H9 (cell line): ENCODE measurements around the gene TBC1D5. TPM values are rescaled to one million over a fixed set of nuclear protein-coding genes. Genes with fewer than 3 reads are reported as not detected.

ENCODE experiments used
- DNase-seq: peaks from one replicate; pipeline ENCODE4 v3.0.0-alpha.2; 2017
- H2AFZ ChIP-seq: one replicate; pipeline ENCODE4 v1.6.1; 2013; ENCODE audit warnings: mild to moderate bottlenecking, low read length, control low read depth, moderate library complexity
- H2AK5ac ChIP-seq: 2 replicates; pipeline ENCODE4 v1.6.1; 2013; ENCODE audit warnings: low read length, control low read depth, mixed read lengths; ENCODE audit not compliant: insufficient read length
- H2BK120ac ChIP-seq: one replicate; pipeline ENCODE4 v1.6.1; 2013; ENCODE audit warnings: low read depth, mild to moderate bottlenecking, low read length, control low read depth, inconsistent platforms; ENCODE audit not compliant: poor library complexity, severe bottlenecking
- H2BK12ac ChIP-seq: 2 replicates; pipeline ENCODE4 v1.6.1; 2013; ENCODE audit warnings: low read length, control low read depth, mixed read lengths, low read depth; ENCODE audit not compliant: insufficient read length
- H2BK15ac ChIP-seq: 2 replicates; pipeline ENCODE4 v1.6.1; 2013; ENCODE audit warnings: low read depth, low read length, control low read depth
- H2BK20ac ChIP-seq: one replicate; pipeline ENCODE4 v1.6.1; 2013; ENCODE audit warnings: low read depth, mild to moderate bottlenecking, low read length, control low read depth, inconsistent platforms; ENCODE audit not compliant: poor library complexity, severe bottlenecking
- H2BK5ac ChIP-seq: 2 replicates; pipeline ENCODE4 v1.6.1; 2013; ENCODE audit warnings: low read length, control low read depth, mixed read lengths; ENCODE audit not compliant: insufficient read length
- H3K14ac ChIP-seq: 2 replicates; pipeline ENCODE4 v1.6.1; 2013; ENCODE audit warnings: low read length, control low read depth; ENCODE audit not compliant: insufficient read depth
- H3K18ac ChIP-seq: 2 replicates; pipeline ENCODE4 v1.6.1; 2013; ENCODE audit warnings: low read depth, mild to moderate bottlenecking, mixed read lengths, low read length, control low read depth; ENCODE audit not compliant: insufficient read length
- H3K23ac ChIP-seq: 2 replicates; pipeline ENCODE4 v1.6.1; 2013; ENCODE audit warnings: low read length, control low read depth, mixed read lengths, low read depth; ENCODE audit not compliant: insufficient read length
- H3K23me2 ChIP-seq: 2 replicates; pipeline ENCODE4 v1.6.1; 2013; ENCODE audit warnings: low read depth, mild to moderate bottlenecking, mixed read lengths, low read length, control low read depth; ENCODE audit not compliant: insufficient read length, poor library complexity, severe bottlenecking
- H3K27ac ChIP-seq: 2 replicates; pipeline ENCODE4 v1.5.1; 2013; ENCODE audit warnings: low read length, control low read depth, mixed read lengths, low read depth; ENCODE audit not compliant: insufficient read length
- H3K27me3 ChIP-seq: 2 replicates; pipeline ENCODE4 v1.6.1; 2013; ENCODE audit warnings: low read length, control low read depth, inconsistent platforms; ENCODE audit not compliant: insufficient read depth
- H3K4ac ChIP-seq: 2 replicates; pipeline ENCODE4 v1.6.1; 2013; ENCODE audit warnings: low read depth, mild to moderate bottlenecking, control low read depth, inconsistent platforms, low read length, moderate library complexity
- H3K4me1 ChIP-seq: 2 replicates; pipeline ENCODE4 v1.6.1; 2013; ENCODE audit warnings: low read length, control low read depth, inconsistent platforms; ENCODE audit not compliant: insufficient read depth
- H3K4me2 ChIP-seq: 2 replicates; pipeline ENCODE4 v1.6.1; 2013; ENCODE audit warnings: low read length, control low read depth, mixed read lengths; ENCODE audit not compliant: insufficient read length, insufficient read depth
- H3K56ac ChIP-seq: 2 replicates; pipeline ENCODE4 v1.6.1; 2013; ENCODE audit warnings: low read depth, mild to moderate bottlenecking, mixed read lengths, low read length, control low read depth; ENCODE audit not compliant: insufficient read length
- H3K79me1 ChIP-seq: 2 replicates; pipeline ENCODE4 v1.6.1; 2013; ENCODE audit warnings: low read depth, mild to moderate bottlenecking, moderate library complexity, low read length, control low read depth, inconsistent platforms; ENCODE audit not compliant: insufficient read depth, poor library complexity, severe bottlenecking
- H3K79me2 ChIP-seq: 2 replicates; pipeline ENCODE4 v1.6.1; 2013; ENCODE audit warnings: low read length, control low read depth, inconsistent platforms; ENCODE audit not compliant: insufficient read depth
- H3K9ac ChIP-seq: 2 replicates; pipeline ENCODE4 v1.6.1; 2013; ENCODE audit warnings: low read length, control low read depth, mixed read lengths; ENCODE audit not compliant: insufficient read length; ENCODE audit errors: extremely low read depth
- H3K9me3 ChIP-seq: one replicate; pipeline ENCODE4 v1.6.1; 2013; ENCODE audit warnings: low read depth, low read length, inconsistent platforms; ENCODE audit not compliant: control insufficient read depth
- H3T11ph ChIP-seq: one replicate; pipeline ENCODE4 v1.6.1; 2013; ENCODE audit warnings: mild to moderate bottlenecking, low read length, control low read depth, inconsistent platforms
- H4K20me1 ChIP-seq: one replicate; pipeline ENCODE4 v1.6.1; 2013; ENCODE audit not compliant: control insufficient read depth, insufficient read length, insufficient read depth
- H4K5ac ChIP-seq: 2 replicates; pipeline ENCODE4 v1.6.1; 2013; ENCODE audit warnings: low read depth, mild to moderate bottlenecking, mixed read lengths, low read length, control low read depth; ENCODE audit not compliant: insufficient read length
- H4K8ac ChIP-seq: replicated peaks from 2 replicates; pipeline ENCODE4 v1.6.1; 2013; ENCODE audit warnings: low read length, control low read depth, mixed read lengths, low read depth; ENCODE audit not compliant: insufficient read length
- H4K91ac ChIP-seq: 2 replicates; pipeline ENCODE4 v1.6.1; 2013; ENCODE audit warnings: low read depth, mild to moderate bottlenecking, moderate library complexity, mixed read lengths, low read length, control low read depth; ENCODE audit not compliant: insufficient read length
- H3K27ac Mint-ChIP-seq, 3 experiments: 2 replicates in 2 of 3; 3 replicates in 1 of 3; pipeline ENCODE4 v1.8.0; 2020 to 2021; ENCODE audit warnings: mixed read lengths in 3 of 3, mild to moderate bottlenecking in 1 of 3, moderate library complexity in 1 of 3
- H3K27me3 Mint-ChIP-seq: 2 replicates; pipeline ENCODE4 v1.8.0; 2021; ENCODE audit warnings: low read depth, mild to moderate bottlenecking, moderate library complexity, mixed read lengths
- H3K36me3 Mint-ChIP-seq, 3 experiments: 2 replicates in 2 of 3; 3 replicates in 1 of 3; pipeline ENCODE4 v1.8.0; 2020 to 2021; ENCODE audit warnings: low read depth in 3 of 3, mixed read lengths in 3 of 3; ENCODE audit not compliant: insufficient read depth in 1 of 3
- H3K4me1 Mint-ChIP-seq, 2 experiments: 2 replicates each; pipeline ENCODE4 v1.8.0; 2020; ENCODE audit warnings: mixed read lengths in 2 of 2
- H3K4me3 Mint-ChIP-seq, 2 experiments: 2 replicates in 1 of 2; 3 replicates in 1 of 2; pipeline ENCODE4 v1.8.0; 2020 to 2021; ENCODE audit warnings: mild to moderate bottlenecking in 2 of 2, mixed read lengths in 2 of 2, moderate library complexity in 1 of 2
- H3K9me3 Mint-ChIP-seq, 2 experiments: 2 replicates in 1 of 2; 3 replicates in 1 of 2; pipeline ENCODE4 v1.8.0; 2020; ENCODE audit warnings: mild to moderate bottlenecking in 2 of 2, mixed read lengths in 2 of 2, moderate library complexity in 1 of 2
- total RNA-seq: library from RNA; stranded (reverse); gene quantifications from 2 replicates; pipeline ENCODE4 v1.2.1, GENCODE V29; 2021
- TF ChIP-seq, protein P1 (sequence below): fragments of 200-600 bp; sonication (generic); conservative IDR thresholded peaks from 3 replicates; pipeline ENCODE4 v1.8.0; 2021; ENCODE audit warnings: antibody characterized with exemption, mild to moderate bottlenecking

TBC1D5 gene
- total RNA-seq, 1 experiment from 2014 or later = 25.0 TPM

DNA sequence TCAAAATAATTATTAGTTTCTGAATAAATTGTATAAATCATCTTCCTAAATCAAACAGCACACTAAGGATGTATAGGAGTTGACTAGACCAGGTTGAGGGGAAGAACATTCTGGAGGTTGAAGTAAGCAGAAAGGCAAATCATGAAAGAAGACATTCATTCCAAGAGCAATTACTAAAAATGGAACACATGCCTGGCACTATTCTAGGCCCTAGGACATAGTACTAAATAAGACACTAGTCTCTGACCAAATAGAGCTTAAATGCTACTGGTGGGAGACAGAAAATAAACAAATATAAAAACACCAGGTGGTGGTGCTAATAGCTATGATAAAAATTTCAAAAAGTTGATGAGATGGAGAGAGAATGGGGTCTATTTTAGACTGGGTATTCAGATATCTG, 190.1 kb downstream of the TBC1D5 start:
- Histone ChIP-seq H2BK15ac (no peak overlapping the region), H3K23me2 (no peaks in the 10 kb centered on the region), H4K20me1 (no peaks in the 10 kb centered on the region), H3K18ac (no peak overlapping the region), H4K91ac (no peak overlapping the region), H2BK120ac (no peak overlapping the region), H3K4ac (no peak overlapping the region), H2BK20ac (no peak overlapping the region), H3K9ac (no peak overlapping the region), H3K79me2 (no peaks in the 10 kb centered on the region), H3K27me3 (no peaks in the 10 kb centered on the region), H4K8ac (no peak overlapping the region), H3T11ph (no peak overlapping the region), H3K56ac (no peak overlapping the region), H2BK12ac (no peak overlapping the region), H4K5ac (no peak overlapping the region), H3K27ac (no peak overlapping the region), H2BK5ac (no peak overlapping the region), H3K9me3 (no peaks in the 10 kb centered on the region), H3K23ac (no peak overlapping the region), H3K14ac (no peak overlapping the region), H3K4me1 (no peaks in the 10 kb centered on the region; the same call in 1 of the 2 replicates), H2AK5ac (no peak overlapping the region), H3K4me2 (no peak overlapping the region), H2AFZ (no peak overlapping the region), H3K79me1 (no peaks in the 10 kb centered on the region)
- Mint-ChIP-seq H3K9me3 (no peaks in the 10 kb centered on the region), H3K36me3 (no peaks in the 10 kb centered on the region), H3K27me3 (no peaks in the 10 kb centered on the region), H3K27ac (no peak overlapping the region), H3K4me1 (peaks cover 32 to 52% of the 10 kb centered on the region in 2 experiments), H3K4me3 (no peak overlapping the region)
- DNase-seq = no peak
- TF ChIP-seq, protein P1, sequence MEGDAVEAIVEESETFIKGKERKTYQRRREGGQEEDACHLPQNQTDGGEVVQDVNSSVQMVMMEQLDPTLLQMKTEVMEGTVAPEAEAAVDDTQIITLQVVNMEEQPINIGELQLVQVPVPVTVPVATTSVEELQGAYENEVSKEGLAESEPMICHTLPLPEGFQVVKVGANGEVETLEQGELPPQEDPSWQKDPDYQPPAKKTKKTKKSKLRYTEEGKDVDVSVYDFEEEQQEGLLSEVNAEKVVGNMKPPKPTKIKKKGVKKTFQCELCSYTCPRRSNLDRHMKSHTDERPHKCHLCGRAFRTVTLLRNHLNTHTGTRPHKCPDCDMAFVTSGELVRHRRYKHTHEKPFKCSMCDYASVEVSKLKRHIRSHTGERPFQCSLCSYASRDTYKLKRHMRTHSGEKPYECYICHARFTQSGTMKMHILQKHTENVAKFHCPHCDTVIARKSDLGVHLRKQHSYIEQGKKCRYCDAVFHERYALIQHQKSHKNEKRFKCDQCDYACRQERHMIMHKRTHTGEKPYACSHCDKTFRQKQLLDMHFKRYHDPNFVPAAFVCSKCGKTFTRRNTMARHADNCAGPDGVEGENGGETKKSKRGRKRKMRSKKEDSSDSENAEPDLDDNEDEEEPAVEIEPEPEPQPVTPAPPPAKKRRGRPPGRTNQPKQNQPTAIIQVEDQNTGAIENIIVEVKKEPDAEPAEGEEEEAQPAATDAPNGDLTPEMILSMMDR = no peak
